ENCODE results near the gene SCG2.

Gene SCG2

GRCh38 chr2:223613017-223613950, 11.1 kb upstream of the SCG2 start:
- no peaks in the 10 kb centered on the region for H3K79me2 ChIP-seq (ENCODE audit: insufficient read depth, low read length)
- no peaks in the 10 kb centered on the region for H4K20me1 ChIP-seq (ENCODE audit: insufficient read depth, low read length)
- no peaks in the 10 kb centered on the region for H3K36me3 ChIP-seq (ENCODE audit: insufficient read depth, low read length)
- DNase-seq: no peak
- H3K9me3 ChIP-seq (ENCODE audit: insufficient read depth, low read length, severe bottlenecking): no peaks in the 10 kb centered on the region
- ATAC-seq (ENCODE audit: insufficient read depth, low read depth): no peak
- H3K9ac ChIP-seq (ENCODE audit: low read depth, low read length): no peak overlapping the region
- no peak overlapping the region for H3K4me3 ChIP-seq (ENCODE audit: low read depth in 1 of 2, low read length in 2 of 2)
- no peak for TF ChIP-seq EZH2 (IDR thresholded peaks at IDR 0.05; ENCODE audit: borderline replicate concordance, low read depth, low read length, severe bottlenecking)
- no peak for TF ChIP-seq CTCF (IDR thresholded peaks at IDR 0.05; ENCODE audit: borderline replicate concordance, extremely low read depth, low read length, poor library complexity, severe bottlenecking)
- no peak overlapping the region for H2AFZ ChIP-seq (ENCODE audit: low read depth, low read length)
- no peak overlapping the region for H3K27ac ChIP-seq (ENCODE audit: low read length)
- no peaks in the 10 kb centered on the region for H3K4me1 ChIP-seq (ENCODE audit: insufficient read depth, low read length)
- no peak overlapping the region for H3K4me2 ChIP-seq (ENCODE audit: insufficient read depth, low read length)
- no peaks in the 10 kb centered on the region for H3K27me3 ChIP-seq (ENCODE audit: insufficient read depth, low read length, poor library complexity)

- no peak overlapping the region for H3K4me3 ChIP-seq (ENCODE audit: low read depth in 1 of 2, low read length in 2 of 2)
- no peak overlapping the region for H3K27ac ChIP-seq (ENCODE audit: low read length)
- no peaks in the 10 kb centered on the region for H3K9me3 ChIP-seq (ENCODE audit: insufficient read depth, low read length, severe bottlenecking)
- TF ChIP-seq EZH2 (IDR thresholded peaks at IDR 0.05; ENCODE audit: borderline replicate concordance, low read depth, low read length, severe bottlenecking) (no peak), CTCF (IDR thresholded peaks at IDR 0.05; ENCODE audit: borderline replicate concordance, extremely low read depth, low read length, poor library complexity, severe bottlenecking) (no peak)
- ATAC-seq (ENCODE audit: insufficient read depth, low read depth): no peak
- no peaks in the 10 kb centered on the region for H3K79me2 ChIP-seq (ENCODE audit: insufficient read depth, low read length)
- H3K27me3 ChIP-seq (ENCODE audit: insufficient read depth, low read length, poor library complexity): no peaks in the 10 kb centered on the region
- DNase-seq: no peak
- H3K9ac ChIP-seq (ENCODE audit: low read depth, low read length): no peak overlapping the region
- H3K4me1 ChIP-seq (ENCODE audit: insufficient read depth, low read length): no peaks in the 10 kb centered on the region
- no peaks in the 10 kb centered on the region for H3K36me3 ChIP-seq (ENCODE audit: insufficient read depth, low read length)
- no peak overlapping the region for H3K4me2 ChIP-seq (ENCODE audit: insufficient read depth, low read length)
- no peak overlapping the region for H2AFZ ChIP-seq (ENCODE audit: low read depth, low read length)
- no peaks in the 10 kb centered on the region for H4K20me1 ChIP-seq (ENCODE audit: insufficient read depth, low read length)
Observed at GRCh38 chr2:223612501-223612900, 10.3 kb upstream of the SCG2 start.

GRCh38 chr2:223611061-223611460, 8.9 kb upstream of the SCG2 start:
- Histone ChIP-seq H3K4me2 (ENCODE audit: insufficient read depth, low read length) (no peak overlapping the region), H3K27ac (ENCODE audit: low read length) (no peak overlapping the region), H3K27me3 (ENCODE audit: insufficient read depth, low read length, poor library complexity) (no peaks in the 10 kb centered on the region), H3K9ac (ENCODE audit: low read depth, low read length) (no peak overlapping the region), H3K4me1 (ENCODE audit: insufficient read depth, low read length) (no peaks in the 10 kb centered on the region), H3K36me3 (ENCODE audit: insufficient read depth, low read length) (no peaks in the 10 kb centered on the region), H2AFZ (ENCODE audit: low read depth, low read length) (no peak overlapping the region), H3K4me3 (ENCODE audit: low read depth in 1 of 2, low read length in 2 of 2) (no peak overlapping the region), H3K9me3 (ENCODE audit: insufficient read depth, low read length, severe bottlenecking) (no peaks in the 10 kb centered on the region), H3K79me2 (ENCODE audit: insufficient read depth, low read length) (no peaks in the 10 kb centered on the region), H4K20me1 (ENCODE audit: insufficient read depth, low read length) (no peaks in the 10 kb centered on the region)
- TF ChIP-seq EZH2 (IDR thresholded peaks at IDR 0.05; ENCODE audit: borderline replicate concordance, low read depth, low read length, severe bottlenecking): no peak
- no peak for TF ChIP-seq CTCF (IDR thresholded peaks at IDR 0.05; ENCODE audit: borderline replicate concordance, extremely low read depth, low read length, poor library complexity, severe bottlenecking)
- ATAC-seq (ENCODE audit: insufficient read depth, low read depth) (no peak), DNase-seq (no peak)
